H9 (cell line): ENCODE results near the gene STRADA. TPM values are rescaled to one million over a fixed set of nuclear protein-coding genes. Genes with fewer than 3 reads are reported as not detected.
A peak's percentile ranks its signal among the peaks of the same experiment; 100 is the strongest.

ENCODE experiments used
- DNase-seq: peaks from one replicate; pipeline ENCODE4 v3.0.0-alpha.2; 2017
- H2AFZ ChIP-seq: one replicate; pipeline ENCODE4 v1.6.1; 2013; ENCODE audit warnings: mild to moderate bottlenecking, low read length, control low read depth, moderate library complexity
- H2AK5ac ChIP-seq: 2 replicates; pipeline ENCODE4 v1.6.1; 2013; ENCODE audit warnings: low read length, control low read depth, mixed read lengths; ENCODE audit not compliant: insufficient read length
- H2BK120ac ChIP-seq: one replicate; pipeline ENCODE4 v1.6.1; 2013; ENCODE audit warnings: low read depth, mild to moderate bottlenecking, low read length, control low read depth, inconsistent platforms; ENCODE audit not compliant: poor library complexity, severe bottlenecking
- H2BK12ac ChIP-seq: 2 replicates; pipeline ENCODE4 v1.6.1; 2013; ENCODE audit warnings: low read length, control low read depth, mixed read lengths, low read depth; ENCODE audit not compliant: insufficient read length
- H2BK15ac ChIP-seq: 2 replicates; pipeline ENCODE4 v1.6.1; 2013; ENCODE audit warnings: low read depth, low read length, control low read depth
- H2BK20ac ChIP-seq: one replicate; pipeline ENCODE4 v1.6.1; 2013; ENCODE audit warnings: low read depth, mild to moderate bottlenecking, low read length, control low read depth, inconsistent platforms; ENCODE audit not compliant: poor library complexity, severe bottlenecking
- H2BK5ac ChIP-seq: 2 replicates; pipeline ENCODE4 v1.6.1; 2013; ENCODE audit warnings: low read length, control low read depth, mixed read lengths; ENCODE audit not compliant: insufficient read length
- H3K14ac ChIP-seq: 2 replicates; pipeline ENCODE4 v1.6.1; 2013; ENCODE audit warnings: low read length, control low read depth; ENCODE audit not compliant: insufficient read depth
- H3K18ac ChIP-seq: 2 replicates; pipeline ENCODE4 v1.6.1; 2013; ENCODE audit warnings: low read depth, mild to moderate bottlenecking, mixed read lengths, low read length, control low read depth; ENCODE audit not compliant: insufficient read length
- H3K23ac ChIP-seq: 2 replicates; pipeline ENCODE4 v1.6.1; 2013; ENCODE audit warnings: low read length, control low read depth, mixed read lengths, low read depth; ENCODE audit not compliant: insufficient read length
- H3K23me2 ChIP-seq: 2 replicates; pipeline ENCODE4 v1.6.1; 2013; ENCODE audit warnings: low read depth, mild to moderate bottlenecking, mixed read lengths, low read length, control low read depth; ENCODE audit not compliant: insufficient read length, poor library complexity, severe bottlenecking
- H3K27ac ChIP-seq: 2 replicates; pipeline ENCODE4 v1.5.1; 2013; ENCODE audit warnings: low read length, control low read depth, mixed read lengths, low read depth; ENCODE audit not compliant: insufficient read length
- H3K27me3 ChIP-seq: 2 replicates; pipeline ENCODE4 v1.6.1; 2013; ENCODE audit warnings: low read length, control low read depth, inconsistent platforms; ENCODE audit not compliant: insufficient read depth
- H3K4ac ChIP-seq: 2 replicates; pipeline ENCODE4 v1.6.1; 2013; ENCODE audit warnings: low read depth, mild to moderate bottlenecking, control low read depth, inconsistent platforms, low read length, moderate library complexity
- H3K4me1 ChIP-seq: 2 replicates; pipeline ENCODE4 v1.6.1; 2013; ENCODE audit warnings: low read length, control low read depth, inconsistent platforms; ENCODE audit not compliant: insufficient read depth
- H3K4me2 ChIP-seq: 2 replicates; pipeline ENCODE4 v1.6.1; 2013; ENCODE audit warnings: low read length, control low read depth, mixed read lengths; ENCODE audit not compliant: insufficient read length, insufficient read depth
- H3K56ac ChIP-seq: 2 replicates; pipeline ENCODE4 v1.6.1; 2013; ENCODE audit warnings: low read depth, mild to moderate bottlenecking, mixed read lengths, low read length, control low read depth; ENCODE audit not compliant: insufficient read length
- H3K79me1 ChIP-seq: 2 replicates; pipeline ENCODE4 v1.6.1; 2013; ENCODE audit warnings: low read depth, mild to moderate bottlenecking, moderate library complexity, low read length, control low read depth, inconsistent platforms; ENCODE audit not compliant: insufficient read depth, poor library complexity, severe bottlenecking
- H3K79me2 ChIP-seq: 2 replicates; pipeline ENCODE4 v1.6.1; 2013; ENCODE audit warnings: low read length, control low read depth, inconsistent platforms; ENCODE audit not compliant: insufficient read depth
- H3K9ac ChIP-seq: 2 replicates; pipeline ENCODE4 v1.6.1; 2013; ENCODE audit warnings: low read length, control low read depth, mixed read lengths; ENCODE audit not compliant: insufficient read length; ENCODE audit errors: extremely low read depth
- H3K9me3 ChIP-seq: one replicate; pipeline ENCODE4 v1.6.1; 2013; ENCODE audit warnings: low read depth, low read length, inconsistent platforms; ENCODE audit not compliant: control insufficient read depth
- H3T11ph ChIP-seq: one replicate; pipeline ENCODE4 v1.6.1; 2013; ENCODE audit warnings: mild to moderate bottlenecking, low read length, control low read depth, inconsistent platforms
- H4K20me1 ChIP-seq: one replicate; pipeline ENCODE4 v1.6.1; 2013; ENCODE audit not compliant: control insufficient read depth, insufficient read length, insufficient read depth
- H4K5ac ChIP-seq: 2 replicates; pipeline ENCODE4 v1.6.1; 2013; ENCODE audit warnings: low read depth, mild to moderate bottlenecking, mixed read lengths, low read length, control low read depth; ENCODE audit not compliant: insufficient read length
- H4K8ac ChIP-seq: replicated peaks from 2 replicates; pipeline ENCODE4 v1.6.1; 2013; ENCODE audit warnings: low read length, control low read depth, mixed read lengths, low read depth; ENCODE audit not compliant: insufficient read length
- H4K91ac ChIP-seq: 2 replicates; pipeline ENCODE4 v1.6.1; 2013; ENCODE audit warnings: low read depth, mild to moderate bottlenecking, moderate library complexity, mixed read lengths, low read length, control low read depth; ENCODE audit not compliant: insufficient read length
- H3K27ac Mint-ChIP-seq, 3 experiments: 2 replicates in 2 of 3; 3 replicates in 1 of 3; pipeline ENCODE4 v1.8.0; 2020 to 2021; ENCODE audit warnings: mixed read lengths in 3 of 3, mild to moderate bottlenecking in 1 of 3, moderate library complexity in 1 of 3
- H3K27me3 Mint-ChIP-seq: 2 replicates; pipeline ENCODE4 v1.8.0; 2021; ENCODE audit warnings: low read depth, mild to moderate bottlenecking, moderate library complexity, mixed read lengths
- H3K36me3 Mint-ChIP-seq, 3 experiments: 2 replicates in 2 of 3; 3 replicates in 1 of 3; pipeline ENCODE4 v1.8.0; 2020 to 2021; ENCODE audit warnings: low read depth in 3 of 3, mixed read lengths in 3 of 3; ENCODE audit not compliant: insufficient read depth in 1 of 3
- H3K4me1 Mint-ChIP-seq, 2 experiments: 2 replicates each; pipeline ENCODE4 v1.8.0; 2020; ENCODE audit warnings: mixed read lengths in 2 of 2
- H3K4me3 Mint-ChIP-seq, 2 experiments: 2 replicates in 1 of 2; 3 replicates in 1 of 2; pipeline ENCODE4 v1.8.0; 2020 to 2021; ENCODE audit warnings: mild to moderate bottlenecking in 2 of 2, mixed read lengths in 2 of 2, moderate library complexity in 1 of 2
- H3K9me3 Mint-ChIP-seq, 2 experiments: 2 replicates in 1 of 2; 3 replicates in 1 of 2; pipeline ENCODE4 v1.8.0; 2020; ENCODE audit warnings: mild to moderate bottlenecking in 2 of 2, mixed read lengths in 2 of 2, moderate library complexity in 1 of 2
- CTCF ChIP-seq: fragments of 200-600 bp; sonication (generic); conservative IDR thresholded peaks from 3 replicates; pipeline ENCODE4 v1.8.0; 2021; ENCODE audit warnings: antibody characterized with exemption, mild to moderate bottlenecking
- WGBS: extraction: QIAGEN DNeasy Blood & Tissue Kit; methylation state at CpG from one replicate; pipeline ENCODE4 v1.1.7; 2013; ENCODE audit warnings: missing lambda C conversion rate, low lambda C conversion rate, mixed read lengths; ENCODE audit not compliant: insufficient read length; ENCODE audit errors: extremely low coverage; 5-methylcytosine and 5-hydroxymethylcytosine counted together
- total RNA-seq: library from RNA; stranded (reverse); gene quantifications from 2 replicates; pipeline ENCODE4 v1.2.1, GENCODE V29; 2021

STRADA gene
- total RNA-seq, 1 experiment from 2014 or later, result 35.0 TPM

DNA sequence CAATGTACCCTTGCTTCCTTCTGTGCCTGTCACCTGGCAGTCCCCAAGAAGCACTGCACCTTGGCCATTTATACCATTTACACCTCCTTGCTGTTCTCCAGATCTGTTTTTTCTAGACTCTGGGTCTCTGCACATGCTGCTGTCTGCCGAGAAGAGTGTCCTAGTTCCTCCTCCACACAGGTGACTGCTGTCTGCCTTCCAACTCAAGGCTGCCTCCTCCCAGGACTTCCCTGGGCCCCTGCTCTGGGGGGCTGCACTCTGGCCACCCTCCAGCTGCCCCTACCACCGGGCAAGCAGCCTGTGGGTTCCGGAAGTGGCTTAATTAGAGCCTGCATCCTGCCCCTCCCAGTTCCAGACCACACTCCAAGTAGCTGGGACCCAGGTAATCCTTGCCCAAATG, 35.9 kb downstream of the STRADA start:
- no peak overlapping the region for H4K91ac ChIP-seq
- peaks cover 16 to 23% of the 10 kb centered on the region in 2 experiments for H3K4me1 Mint-ChIP-seq
- H3K79me2 ChIP-seq, result no peaks in the 10 kb centered on the region
- H4K8ac ChIP-seq, result no peak overlapping the region
- H3K56ac ChIP-seq, result no peak overlapping the region
- peaks cover 13 to 62% (median 41%) of the 10 kb centered on the region in 3 experiments for H3K36me3 Mint-ChIP-seq
- no peak overlapping the region for H2BK15ac ChIP-seq
- no peak overlapping the region for H2BK20ac ChIP-seq
- H3K4me2 ChIP-seq, result no peak overlapping the region
- H3K9ac ChIP-seq, result no peak overlapping the region
- no peak for DNase-seq
- no peak overlapping the region for H3K27ac ChIP-seq
- no peak overlapping the region for H2AK5ac ChIP-seq
- H4K20me1 ChIP-seq, result no peaks in the 10 kb centered on the region
- H3K79me1 ChIP-seq, result no peaks in the 10 kb centered on the region
- no peak for TF ChIP-seq CTCF
- WGBS, result no CpG with 5 or more reads among the region's 3 CpGs
- peaks cover 5% of the 10 kb centered on the region for H3K27me3 Mint-ChIP-seq
- no peak overlapping the region for H3K18ac ChIP-seq
- H3K27me3 ChIP-seq, result no peaks in the 10 kb centered on the region
- H3K4me1 ChIP-seq, result no peaks in the 10 kb centered on the region
- H3K23ac ChIP-seq, result no peak overlapping the region
- H3K14ac ChIP-seq, result no peak overlapping the region
- no peak overlapping the region for H3T11ph ChIP-seq
- no peak overlapping the region for H2BK12ac ChIP-seq
- H2AFZ ChIP-seq, result no peak overlapping the region
- no peak overlapping the region for H4K5ac ChIP-seq
- H2BK120ac ChIP-seq, result no peak overlapping the region
- no peaks in the 10 kb centered on the region for H3K9me3 Mint-ChIP-seq
- H3K23me2 ChIP-seq, result peaks cover 8% of the 10 kb centered on the region
- H3K4me3 Mint-ChIP-seq, result no peak overlapping the region
- H3K4ac ChIP-seq, result no peak overlapping the region
- no peak overlapping the region for H2BK5ac ChIP-seq
- peak overlapping the region in 1 of 3 experiments; percentile 5; a peak in 1 of 7 replicates for H3K27ac Mint-ChIP-seq
- no peaks in the 10 kb centered on the region for H3K9me3 ChIP-seq
